GM19240 (cell line): ENCODE data around the gene PTGER1.

Experiments used
- DNase-seq: peaks from one replicate; pipeline ENCODE4 v3.0.0; 2011; ENCODE audit warnings: low spot score; ENCODE audit not compliant: insufficient read length

Gene PTGER1

GRCh38 chr19:14442891-14443631, 32.1 kb downstream of the PTGER1 start:
- DNase-seq: no peak

DNA sequence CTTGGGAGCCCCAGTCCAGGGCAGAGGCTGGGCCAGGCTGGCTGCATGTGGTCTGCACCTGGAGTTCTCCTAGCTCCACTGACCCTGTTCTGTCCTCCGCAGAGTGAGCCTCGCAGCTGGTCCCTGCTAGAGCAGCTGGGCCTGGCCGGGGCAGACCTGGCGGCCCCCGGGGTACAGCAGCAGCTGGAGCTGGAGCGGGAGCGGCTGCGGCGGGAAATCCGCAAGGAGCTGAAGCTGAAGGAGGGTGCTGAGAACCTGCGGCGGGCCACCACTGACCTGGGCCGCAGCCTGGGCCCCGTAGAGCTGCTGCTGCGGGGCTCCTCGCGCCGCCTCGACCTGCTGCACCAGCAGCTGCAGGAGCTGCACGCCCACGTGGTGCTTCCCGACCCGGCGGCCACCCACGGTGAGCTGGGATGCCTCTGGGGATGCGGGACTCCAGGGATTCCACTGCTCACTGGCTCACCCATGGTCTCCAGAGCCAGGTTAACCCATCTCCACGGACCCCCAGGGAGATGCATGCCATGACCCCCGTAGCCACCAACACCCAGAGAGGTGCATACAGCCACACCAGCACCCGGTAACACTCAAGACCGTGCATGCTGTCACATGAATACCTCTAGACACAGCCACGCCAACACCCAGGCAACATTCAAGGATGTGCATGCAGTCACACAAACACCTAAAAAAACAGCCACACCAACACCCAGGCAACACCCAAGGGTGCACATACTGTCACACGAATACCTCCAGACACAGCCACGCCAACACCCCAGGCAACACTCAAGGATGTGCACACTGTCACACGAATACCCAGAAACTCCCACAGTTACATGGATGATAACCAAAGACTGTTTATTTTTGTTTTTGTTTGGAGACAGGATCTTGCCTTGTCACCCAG, 33.9 kb downstream of the PTGER1 start:
- no peak for DNase-seq

GRCh38 chr19:14440049-14440448, 35.1 kb downstream of the PTGER1 start:
- DNase-seq: peak; percentile 79

- no peak for DNase-seq
Measured at GRCh38 chr19:14439014-14439413, 36.1 kb downstream of the PTGER1 start.

GRCh38 chr19:14437578-14438140, 37.5 kb downstream of the PTGER1 start:
- no peak for DNase-seq

DNA sequence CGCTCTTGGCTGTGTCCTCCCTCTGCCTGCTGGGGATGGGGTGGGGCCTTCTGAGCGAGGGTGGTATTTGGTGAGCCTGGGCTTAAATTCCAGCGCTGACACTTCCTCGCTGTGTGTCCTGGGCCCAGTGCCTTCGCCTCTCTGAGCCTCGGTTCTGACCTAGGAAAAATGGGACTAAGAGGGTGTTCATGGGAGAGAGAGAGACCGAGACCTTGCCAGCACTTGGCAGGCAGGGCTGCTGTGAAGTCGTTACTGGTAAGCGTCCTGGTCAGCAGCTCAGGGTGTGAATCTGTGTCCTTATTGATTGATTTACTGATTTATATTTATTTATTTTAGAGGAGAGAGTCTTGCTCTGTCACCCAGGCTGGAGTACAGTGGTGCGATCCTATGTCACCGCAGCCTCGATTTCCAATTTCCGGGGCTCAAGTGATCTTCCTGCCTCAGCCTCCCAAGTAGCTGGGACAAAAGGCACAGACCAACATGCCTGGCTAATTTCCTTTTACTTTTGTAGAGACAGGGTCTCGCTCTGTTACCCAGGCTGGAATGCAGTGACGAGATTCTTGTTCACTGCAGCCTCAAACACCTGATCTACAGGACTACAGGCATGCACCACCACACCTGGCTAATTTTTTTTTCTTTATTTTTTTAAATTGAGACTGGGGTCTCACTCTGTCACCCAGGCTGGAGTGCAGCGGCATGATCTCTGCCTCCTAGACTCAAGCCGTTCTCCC, 39.7 kb downstream of the PTGER1 start:
- no peak for DNase-seq

GRCh38 chr19:14434543-14435319, 40.4 kb downstream of the PTGER1 start:
- no peak for DNase-seq

DNA sequence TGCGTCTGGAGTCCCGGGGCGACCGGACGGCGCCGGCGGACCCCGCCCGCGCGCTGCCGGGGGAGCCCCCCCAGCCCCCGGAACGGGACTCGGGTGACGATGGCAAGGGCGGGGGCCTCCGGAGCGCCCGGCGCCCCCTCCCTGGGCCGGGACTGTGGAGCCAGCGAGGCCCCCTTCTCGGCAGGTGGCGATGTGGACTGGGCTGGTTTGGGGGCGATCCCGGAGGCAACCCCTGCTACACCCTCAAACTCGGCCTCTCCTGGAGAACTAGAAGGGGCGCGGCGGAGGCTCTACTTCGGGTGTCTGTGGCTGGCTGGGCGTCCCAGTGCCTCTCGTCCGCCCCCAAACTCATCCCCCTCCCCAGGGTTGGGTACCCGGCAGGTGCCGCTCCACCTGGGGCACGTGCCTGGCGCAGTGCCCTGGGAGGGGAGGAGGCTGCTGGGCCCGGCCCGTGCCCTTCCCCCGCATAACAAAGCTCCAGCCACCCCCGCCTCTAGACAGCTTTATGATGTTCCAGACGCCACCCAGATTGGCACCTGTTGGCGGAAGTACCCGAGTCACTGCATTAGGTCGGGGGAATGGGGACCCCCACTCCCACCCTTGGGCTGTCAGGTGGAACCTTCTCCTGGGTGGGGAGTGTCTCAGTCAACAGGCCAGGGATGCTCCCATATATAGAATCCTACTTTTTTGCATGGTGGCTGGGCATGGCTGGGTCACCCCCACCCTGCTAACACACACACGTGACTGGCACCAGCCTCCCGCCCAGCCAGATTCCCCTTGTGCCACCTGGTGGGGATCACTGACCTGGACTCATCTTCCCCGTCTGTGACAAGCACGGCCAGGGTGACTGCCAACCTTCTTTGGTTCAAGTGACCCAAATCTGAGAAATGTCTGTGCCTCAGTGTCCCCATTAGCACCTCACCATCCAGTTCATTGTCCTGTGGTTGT, 41.3 kb downstream of the PTGER1 start:
- no peak for DNase-seq

DNA sequence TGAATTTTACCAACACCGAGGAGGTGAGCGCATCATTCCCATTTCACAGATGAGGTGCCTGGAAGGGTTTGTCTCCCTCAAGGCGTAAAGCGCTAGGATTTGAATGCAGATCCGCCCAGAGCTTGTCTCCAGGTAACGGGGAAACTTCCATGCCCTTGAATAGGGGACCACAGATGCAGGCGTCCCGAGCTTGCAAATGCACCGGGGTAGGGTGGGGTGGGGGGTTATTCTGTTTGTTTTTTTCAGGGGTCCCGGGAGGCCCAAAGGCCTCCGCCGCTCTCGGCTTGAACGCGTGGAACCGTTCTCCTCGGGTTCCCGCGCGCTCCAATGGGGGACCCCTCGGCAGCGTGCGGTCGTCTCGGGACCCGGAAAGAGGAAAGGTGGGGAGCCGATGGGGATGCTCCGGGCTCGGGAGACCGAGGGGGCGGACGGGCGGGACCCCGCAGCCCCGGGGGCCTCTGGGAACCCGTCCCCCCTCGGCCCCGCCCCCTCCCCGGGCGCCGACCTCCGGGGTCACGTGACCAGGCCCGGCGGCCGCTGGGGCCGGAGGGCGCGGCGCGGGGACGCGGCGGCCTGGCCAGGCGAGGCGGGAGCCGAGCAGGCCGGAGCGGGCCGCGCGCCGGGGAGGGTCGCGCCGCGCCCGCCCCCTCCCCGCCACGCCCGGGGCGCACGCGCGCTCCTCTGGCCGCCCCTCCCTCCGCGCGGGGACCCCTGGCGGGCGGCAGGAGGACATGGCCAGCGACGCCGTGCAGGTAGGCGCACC, 42.2 kb downstream of the PTGER1 start, which contains the start of gene PKN1:
Gene PKN1 (plus strand): TSS at position 516 of the 763 bp plus-strand sequence. CDS start 216 bp downstream, at position 732.
- peak; percentile 41 for DNase-seq

DNA sequence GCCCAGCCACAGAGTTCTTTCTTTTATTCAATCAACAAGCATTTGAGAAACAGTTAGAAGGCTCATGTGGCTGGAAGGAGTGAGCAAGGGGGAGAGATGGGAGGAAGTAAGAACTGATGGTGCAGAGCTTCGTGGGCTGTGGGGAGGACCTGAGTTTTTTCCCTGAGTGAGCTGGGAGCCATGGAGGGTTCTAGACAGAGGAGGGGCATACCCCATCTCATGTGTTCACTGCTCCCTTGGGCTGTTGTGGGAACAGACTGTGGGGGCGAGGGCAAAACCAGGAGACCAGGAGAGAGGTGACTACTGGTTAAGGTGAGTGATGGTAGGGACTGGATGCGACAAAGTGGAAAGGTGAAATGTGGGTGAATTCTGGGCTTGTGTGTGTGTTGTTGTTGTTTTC, 44.4 kb downstream of the PTGER1 start:
- DNase-seq: no peak

GRCh38 chr19:14428882-14429416, 46.2 kb downstream of the PTGER1 start:
- no peak for DNase-seq

GRCh38 chr19:14427461-14427860, 47.7 kb downstream of the PTGER1 start:
- DNase-seq: no peak

GRCh38 chr19:14425696-14426138, 49.4 kb downstream of the PTGER1 start:
- no peak for DNase-seq
